SK-N-SH treated with all-trans-retinoic acid at 6 μM for 48 hours (cell line): ENCODE measurements around the gene GALNT12.

ENCODE experiments used
- ATAC-seq: fragments of 200-7000 bp; cut with Tn5 transposase; 3 replicates; pipeline ENCODE4 v1.9.1; 2020; ENCODE audit warnings: mild to moderate bottlenecking, moderate library complexity
- ARNTL ChIP-seq: fragments of 450-650 bp; formaldehyde crosslinking; IDR thresholded peaks from 2 replicates; pipeline ENCODE4 v1.5.0; 2020; ENCODE audit warnings: low read depth, mild to moderate bottlenecking, moderate library complexity, borderline replicate concordance
- CSDC2 ChIP-seq: fragments of 250-450 bp; sonication (Bioruptor Pico); IDR thresholded peaks from 2 replicates; pipeline ENCODE4 v1.5.0; 2020; ENCODE audit warnings: mild to moderate bottlenecking, moderate library complexity
- ESRRG ChIP-seq: fragments of 250-450 bp; sonication (Bioruptor Pico); IDR thresholded peaks from 2 replicates; pipeline ENCODE4 v1.6.1; 2021; ENCODE audit warnings: mild to moderate bottlenecking
- ISL1 ChIP-seq: fragments of 250-450 bp; sonication (Bioruptor Pico); IDR thresholded peaks from 2 replicates; pipeline ENCODE4 v2.1.2; 2022; ENCODE audit warnings: mild to moderate bottlenecking, moderate library complexity
- PPARA ChIP-seq: fragments of 250-450 bp; sonication (Bioruptor Pico); IDR thresholded peaks from 2 replicates; pipeline ENCODE4 v1.5.0; 2020; ENCODE audit warnings: mild to moderate bottlenecking, borderline replicate concordance
- RARB ChIP-seq: fragments of 250-450 bp; sonication (Bioruptor Pico); IDR thresholded peaks from 2 replicates; pipeline ENCODE4 v1.8.0; 2021; ENCODE audit warnings: mild to moderate bottlenecking, moderate library complexity
- SNAI2 ChIP-seq: fragments of 250-450 bp; sonication (Bioruptor Pico); IDR thresholded peaks from 2 replicates; pipeline ENCODE4 v1.5.0; 2020; ENCODE audit warnings: mild to moderate bottlenecking, moderate library complexity
- TCF4 ChIP-seq: fragments of 250-450 bp; sonication (Bioruptor Pico); IDR thresholded peaks from 2 replicates; pipeline ENCODE4 v1.8.0; 2021; ENCODE audit warnings: mild to moderate bottlenecking, moderate library complexity, borderline replicate concordance
- TOX ChIP-seq: fragments of 250-450 bp; sonication (Bioruptor Pico); IDR thresholded peaks from 2 replicates; pipeline ENCODE4 v1.8.0; 2021; ENCODE audit warnings: mild to moderate bottlenecking, moderate library complexity, borderline replicate concordance
- ZC3H10 ChIP-seq: fragments of 250-450 bp; sonication (Bioruptor Pico); IDR thresholded peaks from 2 replicates; pipeline ENCODE4 v1.5.1; 2021; ENCODE audit warnings: mild to moderate bottlenecking, moderate library complexity
- ZFP3 ChIP-seq: fragments of 250-450 bp; sonication (Bioruptor Pico); IDR thresholded peaks from 2 replicates; pipeline ENCODE4 v1.5.0; 2020; ENCODE audit warnings: mild to moderate bottlenecking, moderate library complexity
- ZFP30 ChIP-seq: fragments of 450-650 bp; formaldehyde crosslinking; IDR thresholded peaks from 2 replicates; pipeline ENCODE4 v1.5.0; 2022; ENCODE audit warnings: mild to moderate bottlenecking, moderate library complexity
- ZNF565 ChIP-seq: fragments of 450-650 bp; formaldehyde crosslinking; conservative IDR thresholded peaks from 2 replicates; pipeline ENCODE4 v1.5.0; 2020; ENCODE audit warnings: low read depth, mild to moderate bottlenecking, moderate library complexity
- ZNF70 ChIP-seq: fragments of 450-650 bp; formaldehyde crosslinking; IDR thresholded peaks from 2 replicates; pipeline ENCODE4 v1.5.0; 2020; ENCODE audit warnings: mild to moderate bottlenecking, moderate library complexity
- ZNF8 ChIP-seq: fragments of 450-650 bp; formaldehyde crosslinking; IDR thresholded peaks from 2 replicates; pipeline ENCODE4 v1.5.0; 2020; ENCODE audit warnings: mild to moderate bottlenecking, moderate library complexity
- TF ChIP-seq, protein P1 (sequence below): fragments of 250-450 bp; sonication (Bioruptor Pico); IDR thresholded peaks from 2 replicates; pipeline ENCODE4 v1.8.0; 2020; ENCODE audit warnings: mild to moderate bottlenecking, moderate library complexity, borderline replicate concordance
- TF ChIP-seq, protein P2 (sequence below): fragments of 250-450 bp; sonication (Bioruptor Pico); IDR thresholded peaks from 2 replicates; pipeline ENCODE4 v1.5.1; 2020; ENCODE audit warnings: low read depth, mild to moderate bottlenecking, moderate library complexity

Gene GALNT12

DNA sequence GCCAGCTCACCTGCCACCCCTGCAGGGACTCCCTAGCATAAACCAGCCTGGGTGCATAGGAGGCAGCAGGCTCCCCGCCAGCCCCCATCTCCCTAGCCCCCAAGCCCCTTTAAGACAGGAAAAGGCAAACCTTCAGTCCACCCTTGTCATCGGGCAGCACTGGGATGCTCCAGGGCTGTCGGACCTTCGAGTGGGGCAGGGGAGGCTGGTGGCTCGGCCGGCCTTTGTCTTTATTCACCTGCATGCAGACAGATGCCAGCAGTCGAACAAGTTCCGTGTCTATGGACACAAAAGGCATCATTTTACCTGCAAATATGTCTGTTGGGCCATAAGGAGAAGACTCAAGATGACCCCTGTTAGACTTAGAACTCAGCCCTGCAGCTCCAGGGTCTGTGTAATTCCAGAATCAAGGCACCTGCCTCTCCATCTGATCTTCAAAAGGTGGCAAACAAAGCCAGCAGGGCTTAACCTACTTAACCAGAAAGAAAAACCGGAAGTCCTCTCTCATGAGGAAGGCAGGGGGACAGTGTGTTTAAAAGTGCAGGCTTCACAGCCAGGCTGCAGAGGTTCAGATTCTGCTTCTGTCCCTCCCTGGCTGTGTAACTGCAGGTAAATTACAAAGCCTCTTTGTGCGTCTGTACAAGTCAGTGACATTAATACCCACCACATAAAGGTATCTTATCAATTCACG lies 27.3 kb upstream of the GALNT12 start:
- ATAC-seq = no peak
- TF ChIP-seq ESRRG (CRISPR knock-in tag) (no peak), ZC3H10 (no peak)
- TF ChIP-seq, all 23 proteins: peak for 0

DNA sequence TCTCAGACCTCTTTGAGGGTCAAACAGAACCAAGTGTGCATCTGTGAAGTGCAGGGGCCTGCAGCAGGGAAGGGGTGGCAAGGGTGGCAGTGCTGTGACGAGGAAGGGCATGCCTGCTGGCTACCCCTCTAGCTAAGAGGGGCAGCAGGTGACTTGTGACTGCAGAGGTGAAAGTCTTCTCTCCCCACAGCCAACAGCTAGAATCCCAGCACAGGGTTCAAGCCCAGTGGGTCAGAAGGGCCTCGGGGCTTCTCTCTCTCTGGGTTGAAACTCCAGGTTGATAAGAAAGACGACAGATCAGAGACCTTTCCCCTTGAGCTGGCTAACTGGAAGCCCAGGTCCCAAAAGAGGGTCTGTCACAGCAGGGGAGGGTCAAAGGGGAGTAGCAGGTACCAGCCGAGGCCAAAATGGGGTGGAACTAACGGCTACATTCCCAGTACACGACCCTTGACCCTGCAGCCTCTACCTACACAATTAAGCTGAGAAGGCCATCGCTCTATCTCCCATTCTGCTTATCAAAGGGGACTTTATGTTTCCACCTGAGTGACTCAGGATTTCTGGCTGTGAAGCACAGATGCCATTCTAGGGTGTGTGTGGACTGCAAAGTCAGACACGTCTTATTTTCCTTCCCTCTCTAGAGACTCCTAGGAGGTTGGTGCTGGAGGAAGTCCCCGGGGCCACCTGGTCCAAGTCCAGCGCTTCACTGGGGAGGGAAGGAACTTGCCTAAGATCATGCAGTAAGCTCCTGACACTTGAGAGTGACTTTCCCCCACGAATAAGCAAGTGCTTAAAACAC lies 25.7 kb upstream of the GALNT12 start:
- no peak for ATAC-seq
- TF ChIP-seq TOX (CRISPR knock-in tag) (no peak), ZNF565 (CRISPR knock-in tag) (no peak), ARNTL (CRISPR knock-in tag) (no peak), PPARA (no peak), ZNF70 (no peak), SNAI2 (CRISPR knock-in tag) (no peak)
- TF ChIP-seq, protein P1, sequence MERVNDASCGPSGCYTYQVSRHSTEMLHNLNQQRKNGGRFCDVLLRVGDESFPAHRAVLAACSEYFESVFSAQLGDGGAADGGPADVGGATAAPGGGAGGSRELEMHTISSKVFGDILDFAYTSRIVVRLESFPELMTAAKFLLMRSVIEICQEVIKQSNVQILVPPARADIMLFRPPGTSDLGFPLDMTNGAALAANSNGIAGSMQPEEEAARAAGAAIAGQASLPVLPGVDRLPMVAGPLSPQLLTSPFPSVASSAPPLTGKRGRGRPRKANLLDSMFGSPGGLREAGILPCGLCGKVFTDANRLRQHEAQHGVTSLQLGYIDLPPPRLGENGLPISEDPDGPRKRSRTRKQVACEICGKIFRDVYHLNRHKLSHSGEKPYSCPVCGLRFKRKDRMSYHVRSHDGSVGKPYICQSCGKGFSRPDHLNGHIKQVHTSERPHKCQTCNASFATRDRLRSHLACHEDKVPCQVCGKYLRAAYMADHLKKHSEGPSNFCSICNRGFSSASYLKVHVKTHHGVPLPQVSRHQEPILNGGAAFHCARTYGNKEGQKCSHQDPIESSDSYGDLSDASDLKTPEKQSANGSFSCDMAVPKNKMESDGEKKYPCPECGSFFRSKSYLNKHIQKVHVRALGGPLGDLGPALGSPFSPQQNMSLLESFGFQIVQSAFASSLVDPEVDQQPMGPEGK (CRISPR knock-in tag) = no peak
- TF ChIP-seq, protein P2, sequence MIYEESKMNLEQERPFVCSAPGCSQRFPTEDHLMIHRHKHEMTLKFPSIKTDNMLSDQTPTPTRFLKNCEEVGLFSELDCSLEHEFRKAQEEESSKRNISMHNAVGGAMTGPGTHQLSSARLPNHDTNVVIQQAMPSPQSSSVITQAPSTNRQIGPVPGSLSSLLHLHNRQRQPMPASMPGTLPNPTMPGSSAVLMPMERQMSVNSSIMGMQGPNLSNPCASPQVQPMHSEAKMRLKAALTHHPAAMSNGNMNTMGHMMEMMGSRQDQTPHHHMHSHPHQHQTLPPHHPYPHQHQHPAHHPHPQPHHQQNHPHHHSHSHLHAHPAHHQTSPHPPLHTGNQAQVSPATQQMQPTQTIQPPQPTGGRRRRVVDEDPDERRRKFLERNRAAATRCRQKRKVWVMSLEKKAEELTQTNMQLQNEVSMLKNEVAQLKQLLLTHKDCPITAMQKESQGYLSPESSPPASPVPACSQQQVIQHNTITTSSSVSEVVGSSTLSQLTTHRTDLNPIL (CRISPR knock-in tag) = no peak

DNA sequence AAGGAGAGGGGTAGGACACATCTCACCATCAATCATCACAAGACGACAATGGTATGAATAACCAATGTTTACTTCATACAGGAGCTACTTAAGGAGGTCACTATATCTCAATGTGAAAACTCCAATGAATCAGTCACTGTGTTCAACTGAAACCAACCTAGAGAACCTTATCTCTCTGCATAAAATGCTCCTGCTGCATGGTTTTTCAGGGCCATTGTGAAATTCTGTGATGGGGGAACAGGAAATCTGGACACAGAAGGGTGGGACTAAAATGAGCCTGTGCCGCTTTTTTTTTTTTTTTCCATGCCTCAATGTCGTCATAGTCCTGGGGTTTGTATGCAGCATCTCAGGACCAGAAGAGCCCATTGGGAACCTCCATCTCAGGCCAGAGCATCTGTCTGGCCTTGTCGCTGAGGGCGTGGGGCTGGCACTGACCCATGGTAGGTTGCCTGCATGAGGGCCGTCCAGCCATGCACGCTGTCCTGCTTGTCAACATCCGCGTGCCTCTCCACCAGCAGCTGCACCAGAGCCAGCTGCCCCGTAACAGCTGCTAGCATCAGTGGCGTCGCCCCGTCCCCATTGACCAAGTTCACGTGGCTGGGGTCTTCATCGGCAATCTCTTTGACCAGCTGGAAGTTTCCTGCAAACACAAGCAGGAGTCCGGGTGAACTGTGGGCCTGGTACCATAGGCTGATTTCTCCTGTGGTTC lies 23.8 kb upstream of the GALNT12 start:
- TF ChIP-seq ZFP30 (CRISPR knock-in tag) (no peak), ZNF8 (no peak), PPARA (no peak), ARNTL (CRISPR knock-in tag) (no peak), ZC3H10 (no peak)
- TF ChIP-seq, protein P2 (CRISPR knock-in tag) = no peak
- TF ChIP-seq, protein P1 (CRISPR knock-in tag) = no peak
- TF ChIP-seq, all 23 proteins: peak for 0
- no peak for ATAC-seq

DNA sequence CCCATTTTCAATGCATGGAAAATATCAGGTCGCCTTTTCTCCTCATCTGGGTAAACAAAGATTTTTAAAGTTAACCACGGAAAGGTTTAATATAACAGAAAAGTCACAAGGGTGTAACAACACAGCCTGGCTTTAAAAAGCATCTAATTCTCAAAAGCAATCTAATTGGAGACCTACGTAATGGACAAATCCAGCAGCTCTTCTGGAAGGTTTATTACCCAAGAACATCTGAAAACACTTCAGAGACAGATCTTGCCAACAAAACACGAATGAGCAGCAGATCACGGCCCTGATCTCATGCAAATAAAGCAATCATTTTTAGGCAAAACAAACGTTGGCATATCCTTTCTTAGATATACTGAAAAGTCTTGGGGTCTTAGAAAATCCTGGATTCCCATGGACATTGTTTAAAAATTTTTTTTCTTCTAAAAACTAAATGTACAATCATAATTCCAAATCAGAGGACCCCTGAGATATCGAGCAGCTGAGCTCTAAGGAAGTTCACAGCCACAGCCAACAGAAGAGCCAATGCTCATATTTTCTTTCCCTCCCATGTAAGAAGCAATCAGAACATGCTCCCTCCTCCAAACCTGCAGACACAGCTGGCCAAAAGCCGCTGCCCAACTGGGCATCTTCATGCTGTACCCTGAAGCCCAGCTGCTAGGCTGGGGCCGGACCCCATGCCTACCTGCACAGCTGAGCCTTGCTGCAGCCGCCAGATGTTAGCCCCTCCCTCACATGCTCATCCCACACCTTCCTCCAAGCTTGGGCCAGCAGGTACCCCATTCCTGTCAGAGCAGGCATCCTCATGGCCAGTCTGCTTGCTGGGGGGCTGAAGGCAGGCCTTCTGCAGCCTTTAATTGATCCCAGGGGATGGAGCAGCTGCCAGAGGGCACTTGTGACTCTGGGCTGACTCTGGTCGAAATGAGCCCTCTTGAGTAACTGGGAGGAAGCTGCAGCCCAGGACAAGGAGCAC lies 22.4 kb upstream of the GALNT12 start:
- ATAC-seq = no peak

More for the DNA sequence above, 22.4 kb upstream of the GALNT12 start:
- TF ChIP-seq ARNTL (CRISPR knock-in tag) = no peak
- TF ChIP-seq CSDC2 (CRISPR knock-in tag) = no peak
- no peak for TF ChIP-seq RARB (CRISPR knock-in tag)
- TF ChIP-seq, protein P2 (CRISPR knock-in tag) = no peak
- TF ChIP-seq ZNF8 = no peak
- TF ChIP-seq PPARA = no peak
- TF ChIP-seq TOX (CRISPR knock-in tag) = no peak
- no peak for TF ChIP-seq ESRRG (CRISPR knock-in tag)
- TF ChIP-seq ISL1 (CRISPR knock-in tag) = no peak
- no peak for TF ChIP-seq TCF4 (CRISPR knock-in tag)
- no peak for TF ChIP-seq ZFP3 (CRISPR knock-in tag)
